Natural killer cell (primary cell): ENCODE measurements around the gene TIMP3. TPM values are rescaled to one million over a fixed set of nuclear protein-coding genes. Genes with fewer than 3 reads are reported as not detected.

Experiments used
- ATAC-seq, 3 donors: fragments of 150-1000 bp in 2 of 3; fragments of 200-7000 bp in 1 of 3; cut with Tn5 transposase; 1 replicate in 1 of 3; 2 replicates in 2 of 3; pipeline ENCODE4 v1.10.0; 2021; ENCODE audit warnings: mild to moderate bottlenecking in 2 of 3, moderate library complexity in 2 of 3
- DNase-seq, 2 donors: peaks; one replicate each; pipeline versions ENCODE4 v3.0.0 to v3.0.0-alpha.2; 2013 to 2021; ENCODE audit warnings: mixed read lengths in 1 of 2
- H3K27ac ChIP-seq: one replicate; pipeline ENCODE4 v1.5.1; 2013; ENCODE audit warnings: mild to moderate bottlenecking, low read length
- H3K27me3 ChIP-seq: one replicate; pipeline ENCODE4 v1.6.1; 2013; ENCODE audit warnings: low read length; ENCODE audit not compliant: control insufficient read depth, insufficient read depth
- H3K36me3 ChIP-seq: one replicate; pipeline ENCODE4 v1.6.1; 2013; ENCODE audit warnings: low read length; ENCODE audit not compliant: control insufficient read depth, insufficient read depth
- H3K4me1 ChIP-seq: one replicate; pipeline ENCODE4 v1.6.1; 2013; ENCODE audit warnings: low read length; ENCODE audit not compliant: control insufficient read depth, insufficient read depth
- H3K4me3 ChIP-seq: one replicate; pipeline ENCODE4 v1.5.1; 2013; ENCODE audit warnings: low read length
- H3K9me3 ChIP-seq: one replicate; pipeline ENCODE4 v1.6.1; 2013; ENCODE audit warnings: low read length; ENCODE audit not compliant: control insufficient read depth, insufficient read depth
- H3K27ac Mint-ChIP-seq, 2 donors: one replicate each; pipeline ENCODE4 v1.8.0; 2022; ENCODE audit warnings: mild to moderate bottlenecking in 2 of 2, mixed read lengths in 2 of 2, moderate library complexity in 1 of 2
- H3K27me3 Mint-ChIP-seq, 2 donors: one replicate each; pipeline ENCODE4 v1.8.0; 2022; ENCODE audit warnings: low read depth in 2 of 2, mixed read lengths in 2 of 2
- H3K36me3 Mint-ChIP-seq: one replicate; pipeline ENCODE4 v1.8.0; 2022; ENCODE audit warnings: mixed read lengths
- H3K4me1 Mint-ChIP-seq, 2 donors: one replicate each; pipeline ENCODE4 v1.8.0; 2022; ENCODE audit warnings: mixed read lengths in 2 of 2
- H3K4me3 Mint-ChIP-seq: one replicate; pipeline ENCODE4 v1.8.0; 2022; ENCODE audit warnings: mild to moderate bottlenecking, moderate library complexity, mixed read lengths
- H3K9me3 Mint-ChIP-seq, 2 donors: one replicate each; pipeline ENCODE4 v1.8.0; 2022; ENCODE audit warnings: mixed read lengths in 2 of 2
- WGBS: methylation state at CpG from one replicate; pipeline ENCODE4 v1.1.7; 2013; ENCODE audit warnings: missing lambda C conversion rate; ENCODE audit not compliant: insufficient coverage; 5-methylcytosine and 5-hydroxymethylcytosine counted together
- intact Hi-C: fragments of 100-400 bp; cut with micrococcal nuclease; formaldehyde crosslinking; loops from one replicate; pipeline ENCODE4 v1.14.2; 2022
- total RNA-seq, 4 donors: library from RNA; stranded (reverse); fragments of 120-200 nt in 1 of 4; gene quantifications; one replicate each; pipeline versions ENCODE4 v1.2.3 to v1.2.4, GENCODE V29; 2013 to 2022
- TF ChIP-seq, protein P1 (sequence below): fragments of 200-600 bp; IDR thresholded peaks from one replicate; pipeline ENCODE4 v1.8.0; 2022; ENCODE audit warnings: antibody characterized with exemption

TIMP3 gene
- total RNA-seq, 3 donors from 2014 or later (not counting 1 experiment from before 2014, with no cell fraction given), result 0.12 TPM; not detected in 2

DNA sequence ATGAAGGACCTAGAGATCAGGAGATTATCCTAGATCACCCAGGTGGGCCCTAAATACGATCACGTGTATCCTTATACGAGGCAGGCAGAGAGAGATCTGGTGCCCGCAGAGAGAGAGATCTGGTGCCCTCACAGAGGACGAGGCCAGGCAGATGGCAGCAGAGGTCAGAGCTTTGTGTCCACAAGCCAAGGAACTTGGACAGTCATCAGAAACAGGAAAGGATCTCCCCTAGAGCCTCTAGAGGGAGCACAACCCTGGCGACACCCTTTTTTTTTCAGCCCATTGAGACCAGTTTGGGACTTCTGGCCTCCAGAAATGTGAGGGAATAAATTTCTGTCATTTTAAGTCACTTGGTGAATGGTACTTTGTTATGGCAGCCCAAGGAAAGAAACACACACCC, 25.5 kb upstream of the TIMP3 start:
- no peak overlapping the region for H3K4me3 Mint-ChIP-seq

DNA sequence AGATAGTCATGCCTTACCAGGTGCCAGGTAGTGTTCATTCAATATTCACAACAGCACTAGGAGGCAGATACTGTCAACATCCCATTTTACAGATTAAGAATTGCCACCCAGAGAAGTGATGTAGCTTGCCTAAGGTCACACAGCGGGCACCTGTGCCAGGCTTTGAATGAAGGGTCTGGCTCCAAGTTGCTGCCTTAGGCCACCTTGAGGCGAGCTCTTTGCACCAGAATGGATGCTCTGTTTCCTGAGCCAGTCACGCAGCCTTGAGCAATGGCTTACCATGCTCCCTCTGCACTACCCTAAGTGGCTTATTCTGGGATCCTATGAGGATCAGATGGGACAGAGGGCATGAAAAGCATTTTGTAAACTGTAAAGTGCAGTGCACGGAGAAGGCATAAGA, 25.1 kb upstream of the TIMP3 start:
- 86% methylated on average over 3 of the region's 4 CpGs for WGBS
- H3K27me3 Mint-ChIP-seq, result peaks cover 0 to 8% of the 10 kb centered on the region in 2 donors

More for the DNA sequence above, 25.5 kb upstream of the TIMP3 start:
- TF ChIP-seq, protein P1, sequence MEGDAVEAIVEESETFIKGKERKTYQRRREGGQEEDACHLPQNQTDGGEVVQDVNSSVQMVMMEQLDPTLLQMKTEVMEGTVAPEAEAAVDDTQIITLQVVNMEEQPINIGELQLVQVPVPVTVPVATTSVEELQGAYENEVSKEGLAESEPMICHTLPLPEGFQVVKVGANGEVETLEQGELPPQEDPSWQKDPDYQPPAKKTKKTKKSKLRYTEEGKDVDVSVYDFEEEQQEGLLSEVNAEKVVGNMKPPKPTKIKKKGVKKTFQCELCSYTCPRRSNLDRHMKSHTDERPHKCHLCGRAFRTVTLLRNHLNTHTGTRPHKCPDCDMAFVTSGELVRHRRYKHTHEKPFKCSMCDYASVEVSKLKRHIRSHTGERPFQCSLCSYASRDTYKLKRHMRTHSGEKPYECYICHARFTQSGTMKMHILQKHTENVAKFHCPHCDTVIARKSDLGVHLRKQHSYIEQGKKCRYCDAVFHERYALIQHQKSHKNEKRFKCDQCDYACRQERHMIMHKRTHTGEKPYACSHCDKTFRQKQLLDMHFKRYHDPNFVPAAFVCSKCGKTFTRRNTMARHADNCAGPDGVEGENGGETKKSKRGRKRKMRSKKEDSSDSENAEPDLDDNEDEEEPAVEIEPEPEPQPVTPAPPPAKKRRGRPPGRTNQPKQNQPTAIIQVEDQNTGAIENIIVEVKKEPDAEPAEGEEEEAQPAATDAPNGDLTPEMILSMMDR, result no peak
- H3K9me3 Mint-ChIP-seq, result no peaks in the 10 kb centered on the region
- intact Hi-C loops, result no loop called here
- 90% methylated on average over 6 of the region's 6 CpGs for WGBS
- Histone ChIP-seq H3K36me3 (no peaks in the 10 kb centered on the region), H3K27me3 (no peaks in the 10 kb centered on the region), H3K4me1 (no peaks in the 10 kb centered on the region), H3K27ac (no peak overlapping the region), H3K9me3 (no peaks in the 10 kb centered on the region), H3K4me3 (no peak overlapping the region)
- H3K36me3 Mint-ChIP-seq, result no peaks in the 10 kb centered on the region
- peaks cover 0 to 6% of the 10 kb centered on the region in 2 donors for H3K27me3 Mint-ChIP-seq
- H3K27ac Mint-ChIP-seq, result no peak overlapping the region
- peaks cover 0 to 14% of the 10 kb centered on the region in 2 donors for H3K4me1 Mint-ChIP-seq
- DNase-seq (no peak), ATAC-seq (no peak)

DNA sequence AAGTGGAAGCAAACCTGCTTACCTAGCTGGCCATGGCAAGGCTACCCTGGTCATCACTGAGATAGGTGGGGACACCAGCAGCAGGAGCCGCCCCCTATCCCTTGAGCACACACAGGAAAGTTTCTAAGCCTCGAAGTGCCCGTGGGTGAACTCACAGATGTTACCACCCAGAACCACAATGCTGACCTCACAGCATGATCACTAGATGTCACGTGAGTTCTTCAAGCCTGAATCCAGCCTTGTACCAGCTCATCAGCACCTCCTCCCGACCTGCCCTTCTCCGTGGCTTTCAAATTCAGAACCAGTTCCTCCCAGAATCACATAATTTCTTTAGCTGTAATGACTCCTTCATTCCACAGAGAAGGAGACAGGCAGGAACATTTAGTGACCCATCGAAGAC, 24.7 kb upstream of the TIMP3 start:
- peak in 1 of 3 donors; percentile 24 for ATAC-seq
- Mint-ChIP-seq H3K9me3 (no peaks in the 10 kb centered on the region), H3K4me1 (peaks cover 0 to 14% of the 10 kb centered on the region in 2 donors), H3K27me3 (peaks cover 0 to 8% of the 10 kb centered on the region in 2 donors), H3K27ac (no peak overlapping the region), H3K36me3 (no peaks in the 10 kb centered on the region), H3K4me3 (no peak overlapping the region)
- 32% methylated on average over 6 of the region's 7 CpGs for WGBS
- Histone ChIP-seq H3K4me3 (no peak overlapping the region), H3K4me1 (no peaks in the 10 kb centered on the region), H3K36me3 (no peaks in the 10 kb centered on the region), H3K9me3 (no peaks in the 10 kb centered on the region), H3K27me3 (no peaks in the 10 kb centered on the region), H3K27ac (no peak overlapping the region)
- TF ChIP-seq, protein P1, result no peak
- no peak for DNase-seq
- intact Hi-C loops, result no loop called here

More for the DNA sequence above, 25.1 kb upstream of the TIMP3 start:
- Histone ChIP-seq H3K4me1 (no peaks in the 10 kb centered on the region), H3K27ac (no peak overlapping the region), H3K27me3 (no peaks in the 10 kb centered on the region), H3K4me3 (no peak overlapping the region), H3K9me3 (no peaks in the 10 kb centered on the region), H3K36me3 (no peaks in the 10 kb centered on the region)
- no peak overlapping the region for H3K4me3 Mint-ChIP-seq
- ATAC-seq (no peak), DNase-seq (no peak)
- intact Hi-C loops, result no loop called here
- no peaks in the 10 kb centered on the region for H3K36me3 Mint-ChIP-seq
- H3K4me1 Mint-ChIP-seq, result peaks cover 0 to 14% of the 10 kb centered on the region in 2 donors
- TF ChIP-seq, protein P1, result no peak
- no peak overlapping the region for H3K27ac Mint-ChIP-seq
- no peaks in the 10 kb centered on the region for H3K9me3 Mint-ChIP-seq

DNA sequence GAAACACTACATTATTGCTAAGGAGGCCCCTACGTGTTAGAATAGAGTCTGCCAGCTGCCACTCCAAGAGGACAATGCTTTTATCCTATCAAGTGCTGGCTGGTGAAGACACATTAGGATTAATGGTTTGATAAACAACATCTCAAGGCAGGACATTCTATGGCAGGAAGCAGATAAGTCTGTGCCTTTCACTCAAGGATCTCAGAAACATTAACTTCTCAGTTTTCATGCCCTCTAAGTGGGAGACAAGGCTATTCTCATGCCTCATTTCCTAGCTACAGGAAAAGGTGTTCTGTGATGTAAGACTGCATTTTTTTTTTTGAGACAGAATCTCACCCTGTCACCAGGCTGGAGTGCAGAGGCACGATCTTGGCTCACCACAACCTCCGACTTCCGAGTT, 23.5 kb upstream of the TIMP3 start:
- DNase-seq (no peak), ATAC-seq (no peak)
- Histone ChIP-seq H3K4me1 (no peaks in the 10 kb centered on the region), H3K9me3 (no peaks in the 10 kb centered on the region), H3K27me3 (no peaks in the 10 kb centered on the region), H3K27ac (no peak overlapping the region), H3K36me3 (no peaks in the 10 kb centered on the region), H3K4me3 (no peak overlapping the region)
- peaks cover 0 to 14% of the 10 kb centered on the region in 2 donors for H3K4me1 Mint-ChIP-seq
- TF ChIP-seq, protein P1, result no peak
- intact Hi-C loops, result no loop called here
- H3K36me3 Mint-ChIP-seq, result no peaks in the 10 kb centered on the region
- WGBS, result 58% methylated on average over 4 of the region's 4 CpGs
- no peak overlapping the region for H3K4me3 Mint-ChIP-seq
- peaks cover 0 to 8% of the 10 kb centered on the region in 2 donors for H3K27me3 Mint-ChIP-seq
- H3K27ac Mint-ChIP-seq, result no peak overlapping the region
- no peaks in the 10 kb centered on the region for H3K9me3 Mint-ChIP-seq
